Measurements from ENCODE around the gene ACTL8. TPM values are rescaled to one million over a fixed set of nuclear protein-coding genes. Genes with fewer than 3 reads are reported as not detected.

ACTL8 gene
- total RNA-seq, 1 donor from 2014 or later = not detected

GRCh38 chr1:17724150-17724549 is 31.0 kb upstream of the ACTL8 start:
- no peak overlapping the region for H3K4me3 Mint-ChIP-seq
- TF ChIP-seq CTCF (IDR thresholded peaks at IDR 0.05; ENCODE audit: unreplicated experiment) = no peak
- H3K4me1 Mint-ChIP-seq = no peaks in the 10 kb centered on the region

DNA sequence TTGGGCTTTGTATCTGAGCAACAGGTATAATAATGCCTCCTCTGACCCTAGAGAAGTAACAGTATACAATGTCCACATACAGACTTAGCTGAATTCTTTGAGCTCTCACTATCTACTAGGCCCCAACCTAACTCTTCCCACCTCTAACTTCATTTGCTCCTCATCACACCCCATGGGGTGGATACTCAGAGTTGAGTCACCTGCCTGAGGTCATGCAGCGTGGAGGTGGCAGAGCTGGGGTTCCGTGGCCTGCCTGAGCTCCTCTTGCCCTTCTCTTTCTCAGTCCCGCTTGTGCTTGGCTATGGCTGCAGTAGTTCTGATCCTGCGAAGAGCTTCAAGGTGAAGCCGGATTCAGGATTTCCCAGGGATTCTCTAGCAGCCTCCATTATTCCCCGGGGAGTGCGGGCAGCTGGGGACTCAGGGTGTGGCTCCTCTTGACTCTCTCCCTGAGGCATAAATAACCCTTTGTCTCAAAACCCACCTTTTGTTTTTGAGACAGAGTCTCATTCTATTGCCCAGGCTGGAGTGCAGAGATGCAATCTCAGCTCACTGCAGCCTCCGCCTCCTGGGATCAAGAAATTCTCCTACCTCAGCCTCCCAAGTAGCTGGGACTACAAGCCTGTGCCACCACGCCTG is 29.9 kb upstream of the ACTL8 start:
- no peak overlapping the region for H3K27ac Mint-ChIP-seq
- no peak overlapping the region for H3K4me3 Mint-ChIP-seq
- no peak for TF ChIP-seq CTCF (IDR thresholded peaks at IDR 0.05; ENCODE audit: unreplicated experiment)
- no peaks in the 10 kb centered on the region for H3K4me1 Mint-ChIP-seq
- no peaks in the 10 kb centered on the region for H3K36me3 Mint-ChIP-seq
- H3K9me3 Mint-ChIP-seq = no peaks in the 10 kb centered on the region
- no peak for DNase-seq (ENCODE audit: low spot score in 2 of 2, unreplicated experiment in 2 of 2)
- H3K27me3 Mint-ChIP-seq (ENCODE audit: low read depth) = peaks cover 24% of the 10 kb centered on the region

More at GRCh38 chr1:17724150-17724549, 31.0 kb upstream of the ACTL8 start:
- no peak overlapping the region for H3K27ac Mint-ChIP-seq
- H3K9me3 Mint-ChIP-seq = no peaks in the 10 kb centered on the region
- H3K36me3 Mint-ChIP-seq = no peaks in the 10 kb centered on the region
- peaks cover 24% of the 10 kb centered on the region for H3K27me3 Mint-ChIP-seq (ENCODE audit: low read depth)
- no peak for DNase-seq (ENCODE audit: low spot score in 2 of 2, unreplicated experiment in 2 of 2)

DNA sequence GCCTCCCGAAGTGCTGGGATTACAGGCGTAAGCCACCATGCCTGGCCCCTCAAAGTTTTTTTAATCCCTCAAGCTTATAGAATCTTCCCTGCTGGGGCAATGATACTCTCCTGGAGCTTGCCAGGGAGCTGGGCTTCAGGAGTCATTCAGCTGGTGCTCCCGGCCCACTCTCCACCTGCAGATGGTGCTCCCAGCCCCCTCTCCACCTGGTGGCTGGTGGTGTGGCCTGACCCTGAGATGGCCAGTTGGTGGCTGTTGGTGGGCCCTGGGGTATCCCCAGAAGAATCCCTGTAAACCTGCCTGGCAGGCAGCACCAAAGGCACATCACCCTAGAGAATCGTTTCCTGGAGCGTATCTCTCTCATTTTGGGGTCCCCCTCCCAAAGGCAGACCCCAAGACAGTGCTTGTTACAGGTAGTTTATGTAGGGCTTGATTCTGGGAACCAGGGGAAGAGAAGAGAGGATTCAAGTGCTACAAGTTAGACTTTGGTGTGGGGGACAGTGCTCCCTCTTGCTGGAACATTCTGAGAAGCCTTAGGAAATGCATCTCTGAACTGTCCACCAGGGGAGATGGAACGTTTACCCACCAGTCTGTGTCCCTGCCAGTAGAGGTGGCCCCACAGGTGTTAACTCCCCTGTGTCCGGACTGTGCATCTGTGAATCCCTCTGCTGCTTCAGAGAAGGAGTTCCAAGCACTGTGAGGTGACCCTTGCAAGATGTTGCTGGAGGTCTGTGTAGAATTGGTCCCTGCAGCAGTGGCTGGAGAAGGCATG is 29.1 kb upstream of the ACTL8 start:
- Mint-ChIP-seq H3K4me1 (no peaks in the 10 kb centered on the region), H3K27me3 (ENCODE audit: low read depth) (peaks cover 24% of the 10 kb centered on the region), H3K9me3 (no peaks in the 10 kb centered on the region), H3K27ac (no peak overlapping the region), H3K4me3 (no peak overlapping the region), H3K36me3 (no peaks in the 10 kb centered on the region)
- DNase-seq (ENCODE audit: low spot score in 2 of 2, unreplicated experiment in 2 of 2) = no peak
- no peak for TF ChIP-seq CTCF (IDR thresholded peaks at IDR 0.05; ENCODE audit: unreplicated experiment)

DNA sequence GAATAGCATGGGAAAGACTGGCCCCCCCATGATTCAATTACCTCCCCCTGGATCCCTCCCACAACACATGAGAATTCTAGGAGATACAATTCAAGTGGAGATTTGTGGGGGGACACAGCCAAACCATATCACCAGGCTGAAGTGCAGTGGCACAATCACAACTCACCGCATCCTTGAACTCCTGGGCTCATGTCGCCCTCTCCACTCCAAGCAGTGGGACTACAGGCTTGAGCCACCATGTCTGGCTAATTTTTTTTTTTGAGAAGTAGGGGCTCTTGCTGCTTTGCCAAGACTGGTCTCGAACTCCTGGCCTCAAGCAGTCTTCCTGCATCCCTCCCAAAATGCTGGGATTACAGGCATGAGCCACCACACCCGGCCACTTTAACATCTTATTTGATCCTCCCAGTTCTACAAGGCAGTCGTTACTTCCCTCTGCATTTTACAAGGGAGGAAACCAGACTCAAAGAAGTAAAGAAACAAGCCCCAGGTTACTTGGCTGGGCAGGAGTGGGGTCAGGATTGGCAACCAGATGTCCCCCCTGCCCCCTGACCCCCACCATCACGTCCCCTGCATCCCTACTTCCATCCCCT is 26.9 kb upstream of the ACTL8 start:
- Mint-ChIP-seq H3K4me1 (no peaks in the 10 kb centered on the region), H3K4me3 (no peak overlapping the region), H3K9me3 (no peaks in the 10 kb centered on the region), H3K27me3 (ENCODE audit: low read depth) (peaks cover 12% of the 10 kb centered on the region), H3K27ac (no peak overlapping the region), H3K36me3 (no peaks in the 10 kb centered on the region)
- TF ChIP-seq CTCF (IDR thresholded peaks at IDR 0.05; ENCODE audit: unreplicated experiment) = no peak
- DNase-seq (ENCODE audit: low spot score in 2 of 2, unreplicated experiment in 2 of 2) = no peak

- Mint-ChIP-seq H3K27ac (no peak overlapping the region), H3K4me1 (no peaks in the 10 kb centered on the region), H3K9me3 (no peaks in the 10 kb centered on the region), H3K36me3 (no peaks in the 10 kb centered on the region), H3K27me3 (ENCODE audit: low read depth) (peaks cover 5% of the 10 kb centered on the region), H3K4me3 (no peak overlapping the region)
- DNase-seq (ENCODE audit: low spot score in 2 of 2, unreplicated experiment in 2 of 2) = no peak
- no peak for TF ChIP-seq CTCF (IDR thresholded peaks at IDR 0.05; ENCODE audit: unreplicated experiment)
Observed at GRCh38 chr1:17729248-17729647, 25.9 kb upstream of the ACTL8 start.

All from mesothelial cell of epicardium (in vitro differentiated cells).